Measurements from ENCODE around the gene SMYD3.

DNA sequence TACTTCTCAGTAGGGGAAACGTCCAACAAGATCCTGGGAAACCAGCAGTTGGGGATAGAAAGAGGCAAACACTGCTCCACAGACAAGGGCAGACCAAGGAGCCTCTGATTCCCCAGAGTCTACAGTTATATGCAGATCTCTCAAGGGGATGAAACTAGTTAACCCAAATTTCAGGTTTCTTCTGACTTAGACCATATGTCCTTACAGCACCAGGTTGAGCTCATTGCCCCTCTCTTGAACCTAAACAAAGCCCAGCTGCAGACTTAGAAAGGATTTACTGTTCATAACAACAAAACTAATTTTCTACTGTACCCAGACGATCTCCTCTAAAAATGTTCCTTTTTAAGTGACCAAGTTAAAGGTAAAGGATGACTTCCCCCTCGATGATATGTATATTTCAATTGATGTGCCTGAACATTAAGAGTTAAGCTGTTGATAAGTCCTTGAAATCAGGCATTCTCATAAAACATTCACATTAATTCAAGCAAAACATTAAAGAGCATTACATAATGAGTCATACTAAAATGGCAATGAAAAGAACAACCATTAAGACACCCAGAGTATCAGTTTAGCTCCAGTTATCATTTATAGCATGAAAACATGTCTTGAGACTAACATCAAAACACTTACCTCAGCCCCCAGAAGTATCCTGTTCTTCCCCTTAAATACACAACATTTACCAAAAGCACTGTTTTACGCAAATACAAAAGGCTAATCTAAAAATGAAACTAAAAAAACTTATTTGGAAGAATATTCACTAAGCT, 24.1 kb downstream of the SMYD3 start:
- TF ChIP-seq, protein P1, sequence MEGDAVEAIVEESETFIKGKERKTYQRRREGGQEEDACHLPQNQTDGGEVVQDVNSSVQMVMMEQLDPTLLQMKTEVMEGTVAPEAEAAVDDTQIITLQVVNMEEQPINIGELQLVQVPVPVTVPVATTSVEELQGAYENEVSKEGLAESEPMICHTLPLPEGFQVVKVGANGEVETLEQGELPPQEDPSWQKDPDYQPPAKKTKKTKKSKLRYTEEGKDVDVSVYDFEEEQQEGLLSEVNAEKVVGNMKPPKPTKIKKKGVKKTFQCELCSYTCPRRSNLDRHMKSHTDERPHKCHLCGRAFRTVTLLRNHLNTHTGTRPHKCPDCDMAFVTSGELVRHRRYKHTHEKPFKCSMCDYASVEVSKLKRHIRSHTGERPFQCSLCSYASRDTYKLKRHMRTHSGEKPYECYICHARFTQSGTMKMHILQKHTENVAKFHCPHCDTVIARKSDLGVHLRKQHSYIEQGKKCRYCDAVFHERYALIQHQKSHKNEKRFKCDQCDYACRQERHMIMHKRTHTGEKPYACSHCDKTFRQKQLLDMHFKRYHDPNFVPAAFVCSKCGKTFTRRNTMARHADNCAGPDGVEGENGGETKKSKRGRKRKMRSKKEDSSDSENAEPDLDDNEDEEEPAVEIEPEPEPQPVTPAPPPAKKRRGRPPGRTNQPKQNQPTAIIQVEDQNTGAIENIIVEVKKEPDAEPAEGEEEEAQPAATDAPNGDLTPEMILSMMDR (conservative IDR thresholded peaks at IDR 0.05; ENCODE audit: low read length): no peak
- TF ChIP-seq EZH2phosphoT487 (IDR thresholded peaks at IDR 0.05; ENCODE audit: borderline replicate concordance): no peak

Data from Loucy (cell line).